Neural progenitor cell (in vitro differentiated cells): ENCODE measurements around the gene ERGIC3. TPM values are rescaled to one million over a fixed set of nuclear protein-coding genes. Genes with fewer than 3 reads are reported as not detected.
"Not testable (repeated sequence)": the region's sequence is repeated elsewhere in the genome, so short reads cannot be mapped to it uniquely, and the experiment has no call there.

Source experiments
- DNase-seq: peaks from one replicate; pipeline ENCODE4 v3.0.0-alpha.2; 2016; ENCODE audit warnings: low spot score
- H2AFZ ChIP-seq: fragments of 200-600 bp; sonication (generic); replicated peaks from 2 replicates; pipeline ENCODE4 v1.6.1; 2016; ENCODE audit warnings: antibody characterized with exemption
- H3F3A ChIP-seq: fragments of 200-600 bp; sonication (generic); 2 replicates; pipeline ENCODE4 v1.6.1; 2016; ENCODE audit warnings: antibody characterized with exemption, low read depth
- H3K27ac ChIP-seq: fragments of 200-600 bp; sonication (generic); 2 replicates; pipeline ENCODE4 v1.5.1; 2016; ENCODE audit warnings: mild to moderate bottlenecking
- H3K27me3 ChIP-seq: fragments of 200-600 bp; sonication (generic); 2 replicates; pipeline ENCODE4 v1.6.1; 2016; ENCODE audit warnings: mild to moderate bottlenecking, moderate library complexity
- H3K36me3 ChIP-seq: fragments of 200-600 bp; sonication (generic); 2 replicates; pipeline ENCODE4 v1.5.1; 2016
- H3K4me1 ChIP-seq: fragments of 200-600 bp; sonication (generic); 2 replicates; pipeline ENCODE4 v1.6.1; 2016; ENCODE audit warnings: mixed run types
- H3K4me2 ChIP-seq: fragments of 200-600 bp; sonication (generic); 2 replicates; pipeline ENCODE4 v1.6.1; 2016
- H3K4me3 ChIP-seq: fragments of 200-600 bp; sonication (generic); 2 replicates; pipeline ENCODE4 v1.5.1; 2016
- H3K79me2 ChIP-seq: fragments of 200-600 bp; sonication (generic); 2 replicates; pipeline ENCODE4 v1.6.1; 2016; ENCODE audit warnings: low read depth
- H3K9ac ChIP-seq: fragments of 200-600 bp; sonication (generic); 2 replicates; pipeline ENCODE4 v1.6.1; 2016
- H3K9me3 ChIP-seq: fragments of 200-600 bp; sonication (generic); 2 replicates; pipeline ENCODE4 v1.5.1; 2016; ENCODE audit warnings: low read depth
- H4K20me1 ChIP-seq: fragments of 200-600 bp; sonication (generic); 2 replicates; pipeline ENCODE4 v1.6.1; 2016; ENCODE audit warnings: low read depth
- H3K27ac Mint-ChIP-seq: 3 replicates; pipeline ENCODE4 v1.8.0; 2021; ENCODE audit warnings: mixed read lengths
- H3K27me3 Mint-ChIP-seq: 2 replicates; pipeline ENCODE4 v1.8.0; 2022; ENCODE audit warnings: low read depth, mild to moderate bottlenecking, inconsistent platforms, moderate library complexity, mixed read lengths; ENCODE audit not compliant: insufficient read depth
- H3K36me3 Mint-ChIP-seq: 3 replicates; pipeline ENCODE4 v1.8.0; 2021; ENCODE audit warnings: mixed read lengths
- H3K4me1 Mint-ChIP-seq: 3 replicates; pipeline ENCODE4 v1.8.0; 2021; ENCODE audit warnings: mixed read lengths
- H3K4me3 Mint-ChIP-seq: 3 replicates; pipeline ENCODE4 v1.8.0; 2021; ENCODE audit warnings: mild to moderate bottlenecking, moderate library complexity, mixed read lengths
- H3K9me3 Mint-ChIP-seq: 3 replicates; pipeline ENCODE4 v1.8.0; 2020; ENCODE audit warnings: mixed read lengths
- CTCF ChIP-seq: fragments of 200-600 bp; sonication (generic); IDR thresholded peaks from 2 replicates; pipeline ENCODE4 v1.5.1; 2017; ENCODE audit warnings: antibody characterized with exemption, mild to moderate bottlenecking
- EZH2 ChIP-seq: fragments of 200-600 bp; sonication (generic); IDR thresholded peaks from 2 replicates; pipeline ENCODE4 v1.6.1; 2017; ENCODE audit warnings: antibody characterized with exemption, mild to moderate bottlenecking, moderate library complexity
- EZH2phosphoT487 ChIP-seq: fragments of 200-600 bp; sonication (generic); IDR thresholded peaks from 2 replicates; pipeline ENCODE4 v1.6.1; 2017; ENCODE audit warnings: antibody characterized with exemption
- total RNA-seq: library from RNA; depleted of rRNA; stranded (reverse); fragments of >200 nt; gene quantifications from 2 replicates; pipeline ENCODE4 v1.2.3, GENCODE V29; 2015; ENCODE audit warnings: low replicate concordance

The ERGIC3 gene
- total RNA-seq, 1 donor from 2014 or later, result 271 TPM

DNA sequence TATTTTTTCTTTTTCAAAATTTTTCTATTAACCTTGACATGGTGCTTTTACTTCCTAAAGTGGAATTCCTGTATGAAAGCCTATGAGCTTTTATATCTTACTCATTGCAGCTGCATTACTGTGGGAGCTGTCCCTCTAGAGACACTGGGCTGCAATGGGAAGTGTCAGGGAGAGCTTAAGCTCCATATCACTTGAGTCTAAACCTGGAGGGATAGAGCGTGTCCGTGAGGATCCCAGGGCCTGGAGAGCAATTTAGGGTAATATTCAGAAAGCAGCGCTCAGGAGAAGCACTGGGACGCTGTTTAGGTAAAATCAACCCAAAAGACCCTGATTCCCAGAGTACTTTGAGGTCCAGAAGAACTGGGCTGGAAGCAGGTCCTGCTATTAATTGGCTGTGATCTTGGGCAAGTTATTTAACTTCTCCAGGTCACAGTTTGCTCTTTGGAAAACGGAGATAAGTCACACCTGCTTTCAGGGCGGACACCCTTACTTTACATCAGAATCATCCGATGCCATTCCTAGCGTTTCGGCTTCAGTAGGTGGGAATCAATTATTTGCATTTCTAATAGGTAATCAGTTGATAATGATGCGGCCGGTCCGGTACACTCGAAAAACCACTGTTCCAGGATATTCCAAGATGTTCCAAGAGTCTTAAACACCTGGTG lies 628 bp upstream of the ERGIC3 start:
- peak; percentile 50 for DNase-seq
- Histone ChIP-seq H3K4me1 (peaks cover 12% of the 10 kb centered on the region), H3K27me3 (no peaks in the 10 kb centered on the region), H3F3A (peaks cover 29% of the 10 kb centered on the region), H3K9me3 (no peaks in the 10 kb centered on the region), H3K36me3 (no peaks in the 10 kb centered on the region), H3K9ac (no peak overlapping the region), H2AFZ (peak overlapping the region; percentile 89), H3K27ac (no peak overlapping the region), H3K79me2 (peaks cover 13% of the 10 kb centered on the region), H3K4me3 (peak overlapping the region; percentile 74), H3K4me2 (peak overlapping the region; percentile 82), H4K20me1 (no peaks in the 10 kb centered on the region)
- Mint-ChIP-seq H3K27ac (no peak overlapping the region), H3K4me3 (peak overlapping the region; percentile 91), H3K4me1 (peaks cover 17% of the 10 kb centered on the region), H3K9me3 (no peaks in the 10 kb centered on the region), H3K36me3 (peaks cover 7% of the 10 kb centered on the region), H3K27me3 (peaks cover 2% of the 10 kb centered on the region)
- TF ChIP-seq EZH2 (no peak), EZH2phosphoT487 (no peak), CTCF (no peak)

DNA sequence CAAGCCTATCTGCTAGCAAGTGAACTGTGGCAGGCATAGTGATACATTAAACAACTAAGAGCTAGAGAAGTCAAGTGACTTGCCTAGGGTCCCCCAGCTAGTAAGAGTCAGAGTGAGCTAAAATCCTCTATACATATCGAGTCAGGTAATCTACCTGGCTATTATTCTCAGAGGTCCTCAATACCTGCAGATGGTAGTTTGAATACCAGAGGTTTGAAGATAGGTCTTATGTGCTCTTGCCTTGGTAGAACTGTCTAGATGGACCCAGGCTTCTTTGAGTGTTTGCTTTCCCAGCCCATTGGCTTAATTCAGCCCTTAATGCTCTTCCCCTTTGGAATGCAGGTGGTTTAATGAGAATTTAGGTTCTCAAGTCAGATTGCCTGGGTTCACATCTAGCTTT lies 1.1 kb downstream of the ERGIC3 start:
- Histone ChIP-seq H3K79me2 (peaks cover 13% of the 10 kb centered on the region), H3K4me1 (peaks cover 12% of the 10 kb centered on the region), H3K27ac (no peak overlapping the region), H3K9me3 (no peaks in the 10 kb centered on the region), H3F3A (peaks cover 29% of the 10 kb centered on the region), H4K20me1 (no peaks in the 10 kb centered on the region), H3K9ac (no peak overlapping the region), H2AFZ (no peak overlapping the region), H3K4me2 (peak overlapping the region; percentile 87), H3K36me3 (no peaks in the 10 kb centered on the region), H3K27me3 (no peaks in the 10 kb centered on the region), H3K4me3 (peak overlapping the region; percentile 74)
- Mint-ChIP-seq H3K4me3 (peak overlapping the region; percentile 91), H3K9me3 (no peaks in the 10 kb centered on the region), H3K27ac (no peak overlapping the region), H3K4me1 (peaks cover 17% of the 10 kb centered on the region), H3K27me3 (peaks cover 2% of the 10 kb centered on the region), H3K36me3 (peaks cover 7% of the 10 kb centered on the region)
- no peak for TF ChIP-seq EZH2phosphoT487
- TF ChIP-seq EZH2, result no peak
- no peak for TF ChIP-seq CTCF
- DNase-seq, result no peak

DNA sequence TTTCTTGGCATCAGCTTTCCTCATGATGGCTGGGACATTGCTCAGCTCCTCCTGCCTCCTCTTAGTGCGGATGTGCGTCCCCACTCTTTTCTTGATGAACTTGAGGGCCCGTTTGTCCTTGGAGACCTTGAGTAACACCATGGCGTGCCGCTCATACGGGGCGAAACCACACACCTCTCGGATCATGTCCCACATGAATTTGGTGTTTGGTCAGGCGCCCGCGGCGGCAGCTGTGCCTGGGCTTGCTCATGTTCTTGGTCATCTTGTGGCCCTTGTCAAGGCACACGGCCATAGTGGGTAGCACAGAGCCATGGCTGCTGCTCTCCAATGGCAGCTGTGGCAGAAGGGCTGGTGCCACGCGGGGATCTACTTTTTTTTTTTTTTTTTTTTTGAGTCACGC lies 2.6 kb downstream of the ERGIC3 start:
- H3K4me2 ChIP-seq, result no peak overlapping the region
- no peak overlapping the region for H3K4me3 ChIP-seq
- H3K9me3 ChIP-seq, result no peaks in the 10 kb centered on the region
- H3K79me2 ChIP-seq, result peaks cover 13% of the 10 kb centered on the region
- TF ChIP-seq EZH2phosphoT487, result no peak
- no peak for TF ChIP-seq EZH2
- no peak for TF ChIP-seq CTCF
- no peaks in the 10 kb centered on the region for H3K36me3 ChIP-seq
- H3K27ac Mint-ChIP-seq, result no peak overlapping the region
- no peaks in the 10 kb centered on the region for H3K9me3 Mint-ChIP-seq
- peaks cover 17% of the 10 kb centered on the region for H3K4me1 Mint-ChIP-seq
- H3K27ac ChIP-seq, result no peak overlapping the region
- H3F3A ChIP-seq, result peaks cover 24% of the 10 kb centered on the region
- peaks cover 12% of the 10 kb centered on the region for H3K4me1 ChIP-seq
- no peak overlapping the region for H2AFZ ChIP-seq
- H3K27me3 ChIP-seq, result no peaks in the 10 kb centered on the region
- H3K9ac ChIP-seq, result no peak overlapping the region
- no peak overlapping the region for H3K4me3 Mint-ChIP-seq
- H3K36me3 Mint-ChIP-seq, result peaks cover 11% of the 10 kb centered on the region
- no peaks in the 10 kb centered on the region for H4K20me1 ChIP-seq
- peaks cover 2% of the 10 kb centered on the region for H3K27me3 Mint-ChIP-seq
- DNase-seq, result no peak

DNA sequence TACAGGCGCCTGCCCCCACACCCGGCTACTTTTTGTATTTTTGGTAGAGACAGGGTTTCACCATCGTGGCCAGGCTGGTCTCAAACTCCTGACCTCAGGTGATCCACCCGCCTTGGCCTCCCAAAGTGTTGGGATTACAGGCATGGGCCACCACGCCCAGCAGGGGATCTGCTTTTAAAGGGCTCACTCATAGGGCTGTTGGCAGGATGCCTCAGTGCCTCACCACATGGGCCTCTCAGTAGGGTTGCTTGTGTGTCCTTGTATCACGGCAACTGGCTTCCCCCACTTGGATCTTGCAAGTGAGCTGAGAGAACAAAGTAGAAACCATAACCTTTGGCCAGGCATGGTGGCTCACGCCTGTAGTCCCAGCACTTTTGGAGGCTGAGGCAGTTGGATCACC lies 3.1 kb downstream of the ERGIC3 start:
- H3K27me3 ChIP-seq, result not testable (repeated sequence)

More for the DNA sequence above, 3.1 kb downstream of the ERGIC3 start:
- H4K20me1 ChIP-seq, H3K27me3 Mint-ChIP-seq, H3K36me3 ChIP-seq, H3K9me3 ChIP-seq, H3K4me3 ChIP-seq, H3K9me3 Mint-ChIP-seq, H3K27ac ChIP-seq, H3K9ac ChIP-seq, H3K4me3 Mint-ChIP-seq, DNase-seq, H3K4me2 ChIP-seq, H3K27ac Mint-ChIP-seq, H2AFZ ChIP-seq: not testable (repeated sequence)
- Mint-ChIP-seq H3K4me1 (peaks cover 17% of the 10 kb centered on the region), H3K36me3 (peaks cover 13% of the 10 kb centered on the region)
- H3F3A ChIP-seq, result peaks cover 22% of the 10 kb centered on the region
- peaks cover 11% of the 10 kb centered on the region for H3K4me1 ChIP-seq
- H3K79me2 ChIP-seq, result peaks cover 13% of the 10 kb centered on the region
